ENCODE measurements around the gene B4GALNT3.

The B4GALNT3 gene

GRCh38 chr12:468671-469389 is 9.1 kb downstream of the B4GALNT3 start:
- no peak for DNase-seq (ENCODE audit: low spot score)

GRCh38 chr12:470133-470532 is 10.4 kb downstream of the B4GALNT3 start:
- no peak for DNase-seq (ENCODE audit: low spot score)

- no peak for DNase-seq (ENCODE audit: low spot score)
Measured at GRCh38 chr12:473198-473597, 13.5 kb downstream of the B4GALNT3 start.

GRCh38 chr12:473863-474577 is 14.3 kb downstream of the B4GALNT3 start:
- DNase-seq (ENCODE audit: low spot score): no peak

GRCh38 chr12:475286-475685 is 15.5 kb downstream of the B4GALNT3 start:
- no peak for DNase-seq (ENCODE audit: low spot score)

- DNase-seq (ENCODE audit: low spot score): no peak
Measured at GRCh38 chr12:479161-479560, 19.4 kb downstream of the B4GALNT3 start.

GRCh38 chr12:480831-481816 is 21.4 kb downstream of the B4GALNT3 start:
- no peak for DNase-seq (ENCODE audit: low spot score)

- no peak for DNase-seq (ENCODE audit: low spot score)
Measured at GRCh38 chr12:482061-482460, 22.3 kb downstream of the B4GALNT3 start.

GRCh38 chr12:484096-484495 is 24.4 kb downstream of the B4GALNT3 start:
- DNase-seq (ENCODE audit: low spot score): peak; percentile 31

- no peak for DNase-seq (ENCODE audit: low spot score)
Measured at GRCh38 chr12:490260-490659, 30.5 kb downstream of the B4GALNT3 start.

- no peak for DNase-seq (ENCODE audit: low spot score)
Measured at GRCh38 chr12:495466-495865, 35.7 kb downstream of the B4GALNT3 start.

- DNase-seq (ENCODE audit: low spot score): no peak
Measured at GRCh38 chr12:496736-497135, 37.0 kb downstream of the B4GALNT3 start.

GRCh38 chr12:497501-498160 is 37.9 kb downstream of the B4GALNT3 start:
- DNase-seq (ENCODE audit: low spot score): no peak

- DNase-seq (ENCODE audit: low spot score): no peak
Measured at GRCh38 chr12:499837-500458, 40.2 kb downstream of the B4GALNT3 start.

- DNase-seq (ENCODE audit: low spot score): no peak
Measured at GRCh38 chr12:501722-502447, 42.1 kb downstream of the B4GALNT3 start.

GRCh38 chr12:503111-503761 is 43.5 kb downstream of the B4GALNT3 start:
- DNase-seq (ENCODE audit: low spot score): no peak

GRCh38 chr12:505221-505620 is 45.5 kb downstream of the B4GALNT3 start:
- DNase-seq (ENCODE audit: low spot score): no peak

- DNase-seq (ENCODE audit: low spot score): no peak
Measured at GRCh38 chr12:507391-507796, 47.7 kb downstream of the B4GALNT3 start.

GRCh38 chr12:508145-508544 is 48.4 kb downstream of the B4GALNT3 start:
- DNase-seq (ENCODE audit: low spot score): no peak

- no peak for DNase-seq (ENCODE audit: low spot score)
Measured at GRCh38 chr12:508795-509194, 49.1 kb downstream of the B4GALNT3 start.

Data from ecto neural progenitor cell (in vitro differentiated cells).